GM19035 (cell line): ENCODE results near the gene ULBP2.

ENCODE experiments used
- ATAC-seq: cut with Tn5 transposase; IDR thresholded peaks from one replicate; pipeline ENCODE4 v1.9.1; 2021; ENCODE audit not compliant: unreplicated experiment

ULBP2 gene, protein sequence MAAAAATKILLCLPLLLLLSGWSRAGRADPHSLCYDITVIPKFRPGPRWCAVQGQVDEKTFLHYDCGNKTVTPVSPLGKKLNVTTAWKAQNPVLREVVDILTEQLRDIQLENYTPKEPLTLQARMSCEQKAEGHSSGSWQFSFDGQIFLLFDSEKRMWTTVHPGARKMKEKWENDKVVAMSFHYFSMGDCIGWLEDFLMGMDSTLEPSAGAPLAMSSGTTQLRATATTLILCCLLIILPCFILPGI

DNA sequence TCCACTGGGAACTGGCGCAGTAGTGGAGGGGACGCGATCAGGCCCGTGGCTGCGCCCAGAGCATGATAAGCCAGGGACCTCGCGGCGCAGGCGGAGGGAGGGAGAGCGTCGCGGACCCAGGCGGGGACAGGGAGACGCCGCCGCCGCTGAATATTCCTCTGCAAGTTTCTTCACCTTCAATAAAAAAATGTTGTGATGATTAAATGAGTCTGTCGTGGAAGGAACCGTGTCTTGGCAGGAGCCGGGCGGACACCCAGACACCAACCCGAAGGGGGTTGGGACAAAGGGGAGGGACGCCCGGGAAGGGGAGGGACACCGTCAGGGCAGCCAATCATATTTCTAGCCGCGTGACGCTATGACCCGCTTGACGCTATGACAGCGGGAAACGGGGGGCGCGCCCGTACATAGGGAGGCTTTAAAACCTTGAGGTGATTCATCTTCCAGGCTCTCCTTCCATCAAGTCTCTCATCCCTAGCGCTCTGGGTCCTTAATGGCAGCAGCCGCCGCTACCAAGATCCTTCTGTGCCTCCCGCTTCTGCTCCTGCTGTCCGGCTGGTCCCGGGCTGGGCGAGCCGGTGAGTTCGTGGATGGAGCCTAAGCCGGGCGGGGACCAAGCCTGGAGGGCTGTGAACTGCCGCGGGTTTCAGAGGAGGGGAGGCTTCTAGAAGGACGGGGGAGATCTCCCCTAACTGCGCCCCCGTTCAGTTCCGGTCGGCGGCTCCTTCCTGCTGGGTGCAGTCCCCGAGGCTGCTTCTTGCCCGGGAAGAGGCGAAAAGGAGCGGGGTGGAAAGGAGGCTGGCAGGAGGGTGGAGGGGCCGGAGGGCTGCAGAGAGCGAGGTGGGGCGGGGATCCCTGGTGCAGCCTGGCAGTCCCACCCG is at the start of gene ULBP2:
TSS of gene ULBP2 (plus strand) at position 432 of the 878 bp plus-strand sequence. CDS start at position 491, 59 bp downstream.
- no peak for ATAC-seq

DNA sequence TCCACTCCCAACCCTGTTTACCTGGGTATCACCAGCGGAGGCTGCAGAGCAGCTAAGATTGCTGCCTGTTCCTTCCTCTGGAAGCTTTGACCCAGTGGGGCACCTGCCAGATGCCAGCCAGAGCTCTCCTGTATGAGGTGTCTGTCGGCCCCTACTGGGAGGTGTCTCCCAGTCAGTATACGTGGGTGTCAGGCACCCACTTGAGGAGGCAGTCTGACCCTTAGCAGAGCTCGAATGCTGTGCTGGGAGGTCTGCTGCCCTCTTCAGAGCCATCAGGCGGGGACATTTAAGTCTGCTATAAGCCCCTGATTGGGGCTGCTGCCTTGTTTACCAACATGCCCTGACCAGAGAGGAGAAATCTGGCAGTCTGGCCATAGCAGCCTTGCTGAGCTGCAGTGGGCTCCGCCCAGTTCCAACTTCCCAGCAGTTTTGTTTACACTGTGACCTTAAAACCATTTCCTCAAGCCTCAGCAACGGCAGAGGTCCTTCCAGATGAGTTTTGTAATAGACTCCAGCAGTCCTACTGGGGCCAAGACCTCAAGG is 46.7 kb upstream of the ULBP2 start:
- ATAC-seq, result no peak

DNA sequence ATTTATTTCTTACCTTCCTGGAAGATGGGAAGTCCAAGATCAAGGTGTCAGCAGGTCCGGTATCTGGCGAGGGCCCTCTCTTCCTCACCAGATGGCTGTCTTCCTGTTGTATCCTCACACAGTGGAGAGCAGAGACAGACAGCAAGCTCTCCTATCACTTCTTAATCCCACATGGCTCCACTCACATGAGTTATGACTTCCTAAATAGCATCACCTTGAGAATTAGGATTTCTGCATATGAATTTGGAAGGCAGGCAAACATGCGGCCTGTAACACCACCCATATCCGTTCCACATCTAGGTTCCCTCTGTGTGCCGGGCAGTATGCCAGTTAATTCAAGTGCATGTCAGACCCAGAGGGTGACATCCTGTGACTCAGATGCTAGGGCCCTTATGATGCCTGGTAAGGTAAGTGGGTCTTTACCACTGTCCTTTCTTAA is 46.0 kb upstream of the ULBP2 start:
- no peak for ATAC-seq

DNA sequence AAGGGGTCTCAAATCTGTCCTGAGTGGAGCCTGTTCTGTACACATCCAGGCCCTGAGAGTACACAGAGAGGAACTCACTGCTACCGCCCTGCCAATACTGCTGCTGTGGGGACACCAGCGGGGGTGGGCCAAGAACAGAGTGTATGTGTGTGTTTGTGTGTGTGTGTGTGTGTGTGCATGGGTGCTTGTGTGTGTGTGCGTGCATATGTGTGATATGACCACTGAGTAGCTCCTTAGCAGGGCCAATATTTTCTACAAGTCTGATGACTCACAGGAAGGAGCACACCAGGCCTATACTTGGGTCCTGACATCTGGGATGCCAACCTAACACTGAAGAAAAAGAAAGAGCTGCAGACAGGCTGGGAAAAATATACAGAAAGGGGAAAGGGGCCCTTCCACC is 45.3 kb upstream of the ULBP2 start:
- ATAC-seq, result no peak

DNA sequence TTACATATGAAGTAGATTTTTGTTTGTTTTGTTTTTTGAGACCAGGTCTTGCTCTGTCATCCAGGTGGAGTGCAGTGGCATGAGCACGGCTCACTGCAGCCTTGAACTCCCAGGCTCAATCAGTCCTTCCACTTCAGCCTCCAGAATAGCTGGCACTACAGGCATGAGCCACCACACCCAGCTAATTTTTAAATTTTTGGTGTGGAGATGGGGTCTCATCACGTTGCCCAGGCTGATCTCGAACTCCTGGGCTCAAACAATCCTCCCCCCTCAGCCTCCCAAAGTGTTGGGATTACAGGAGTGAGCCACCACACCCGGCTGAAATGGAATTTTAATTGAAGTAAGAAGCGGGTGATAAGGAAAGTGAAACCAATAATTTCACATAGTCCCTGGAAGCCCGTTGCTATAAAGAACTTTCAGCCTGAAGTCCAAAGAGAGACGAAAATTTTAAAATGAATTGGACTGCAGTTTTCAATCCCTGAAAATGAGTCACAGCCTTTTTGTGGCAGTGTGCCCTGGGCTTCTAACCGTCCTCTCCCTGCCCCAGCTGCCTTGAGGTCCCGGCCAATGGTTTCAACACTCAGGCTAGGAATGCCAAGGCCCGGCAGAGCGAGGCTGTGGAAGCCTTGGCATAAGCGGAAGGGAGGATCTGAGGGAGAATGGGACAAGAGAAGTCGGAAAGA is 44.7 kb upstream of the ULBP2 start:
- no peak for ATAC-seq

DNA sequence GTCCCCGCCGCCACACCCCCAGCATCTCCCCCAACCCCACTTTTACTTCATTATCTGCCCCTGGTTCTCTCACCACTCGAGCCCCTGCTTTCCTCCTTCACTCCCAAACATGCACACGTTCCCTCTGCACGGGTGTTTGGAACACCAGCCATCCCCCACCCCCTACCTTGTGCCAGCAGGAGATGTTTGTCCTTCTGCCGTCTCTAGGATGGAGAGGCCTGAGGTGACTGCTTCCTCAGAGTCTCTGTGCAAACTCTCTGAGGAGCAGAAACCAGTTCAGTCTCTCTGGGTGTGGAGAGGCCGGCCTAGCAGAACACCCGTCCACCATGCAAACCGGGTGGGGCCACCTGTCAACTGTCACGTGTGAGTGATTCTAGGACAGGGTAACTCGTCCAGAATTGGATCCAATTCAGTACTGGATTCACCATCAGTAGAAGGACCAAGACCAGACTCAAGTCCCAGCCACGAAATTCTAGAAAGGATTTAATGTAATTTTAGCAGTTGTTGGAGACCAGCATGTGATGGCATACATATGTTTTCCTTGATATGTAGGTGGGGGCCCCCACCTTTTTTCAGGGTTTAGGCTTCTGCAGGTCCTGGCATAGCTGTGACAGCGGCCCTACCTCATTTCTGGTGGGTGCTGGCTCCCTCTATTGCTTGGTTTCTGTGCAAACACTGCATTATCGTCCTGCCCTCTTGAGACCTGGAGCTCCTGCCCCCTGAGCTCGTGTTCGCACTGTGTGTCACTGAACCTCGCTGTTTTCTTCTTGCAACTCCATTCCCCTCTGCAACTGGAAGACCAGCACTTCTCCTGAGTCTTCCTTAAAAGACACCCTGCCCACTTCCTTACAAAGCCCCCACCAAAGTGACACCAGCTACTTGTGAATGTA is 43.7 kb upstream of the ULBP2 start, which contains the start of gene RAET1E:
TSS of gene RAET1E (minus strand) at position 259 of the 890 bp plus-strand sequence. CDS start 7,212 bp downstream, outside the sequence.
- ATAC-seq, result no peak

DNA sequence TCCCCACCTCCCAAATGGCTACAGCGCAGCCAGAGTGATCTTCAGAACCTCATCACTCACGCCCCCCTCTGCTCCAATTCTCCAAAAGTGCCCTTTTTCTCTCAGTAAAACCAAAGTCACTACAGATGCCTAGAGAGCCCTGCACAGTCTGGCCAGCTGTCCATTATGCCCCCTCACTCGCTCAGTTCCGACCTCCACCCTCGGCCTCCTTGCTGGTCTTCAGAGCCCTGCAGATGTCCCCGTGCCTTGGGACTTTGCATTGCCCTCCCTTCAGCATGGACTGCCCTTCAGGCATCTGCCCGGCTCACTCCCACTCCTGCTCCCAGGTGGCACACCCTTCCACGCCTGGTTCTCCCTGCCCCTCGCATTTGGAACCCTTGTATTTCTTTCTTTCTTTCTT is 42.8 kb upstream of the ULBP2 start:
- ATAC-seq, result no peak

DNA sequence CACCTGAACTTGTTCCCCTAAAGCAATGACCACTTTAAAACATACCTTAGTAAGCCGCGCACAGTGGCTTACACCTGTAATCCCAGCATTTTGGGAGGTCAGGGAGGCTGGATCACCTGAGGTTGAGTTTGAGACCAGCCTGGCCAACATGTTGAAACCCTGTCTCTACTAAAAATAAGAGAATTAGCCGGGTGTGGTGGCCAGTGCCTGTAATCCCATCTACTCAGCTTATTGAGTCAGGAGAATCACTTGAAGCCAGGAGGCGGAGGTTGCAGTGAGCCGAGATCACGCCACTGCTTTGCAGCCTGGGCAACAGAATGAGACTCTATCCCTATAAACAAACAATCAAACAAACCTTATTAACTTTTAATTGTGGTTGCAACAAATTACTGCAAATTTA is 42.3 kb upstream of the ULBP2 start:
- ATAC-seq, result no peak

DNA sequence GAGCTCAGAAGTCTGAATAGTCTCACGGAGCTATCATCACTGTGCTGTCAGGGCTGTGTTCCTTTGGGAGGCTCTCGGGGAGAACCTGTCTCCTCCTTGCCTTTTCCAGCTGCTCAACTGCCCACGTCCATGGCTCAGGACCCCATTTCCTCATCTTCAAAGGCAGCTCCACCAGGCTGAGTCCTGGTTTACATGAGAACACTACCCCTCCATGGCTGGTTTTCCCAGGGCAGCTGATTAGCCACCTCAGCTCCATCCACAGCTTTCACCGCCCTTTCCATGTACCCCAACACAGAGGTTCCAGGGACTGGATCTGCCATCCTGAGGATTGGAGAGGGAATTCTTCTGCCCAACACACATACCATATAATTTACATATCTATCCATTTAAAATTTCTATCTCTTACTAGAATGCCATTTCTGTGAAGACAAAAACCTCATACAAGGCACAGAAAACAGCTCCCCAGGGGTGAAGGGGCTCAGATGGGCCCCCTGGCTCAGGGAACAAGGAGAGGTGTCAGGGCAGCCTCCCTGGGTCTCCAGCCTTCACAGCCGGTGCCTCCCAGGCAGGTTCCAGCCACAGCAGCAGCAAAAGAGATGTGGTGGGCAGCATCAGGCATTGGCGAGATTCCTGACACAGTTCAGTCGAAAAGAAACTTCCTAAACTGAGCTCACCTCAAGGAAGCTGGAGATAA is 41.7 kb upstream of the ULBP2 start:
- ATAC-seq, result no peak

DNA sequence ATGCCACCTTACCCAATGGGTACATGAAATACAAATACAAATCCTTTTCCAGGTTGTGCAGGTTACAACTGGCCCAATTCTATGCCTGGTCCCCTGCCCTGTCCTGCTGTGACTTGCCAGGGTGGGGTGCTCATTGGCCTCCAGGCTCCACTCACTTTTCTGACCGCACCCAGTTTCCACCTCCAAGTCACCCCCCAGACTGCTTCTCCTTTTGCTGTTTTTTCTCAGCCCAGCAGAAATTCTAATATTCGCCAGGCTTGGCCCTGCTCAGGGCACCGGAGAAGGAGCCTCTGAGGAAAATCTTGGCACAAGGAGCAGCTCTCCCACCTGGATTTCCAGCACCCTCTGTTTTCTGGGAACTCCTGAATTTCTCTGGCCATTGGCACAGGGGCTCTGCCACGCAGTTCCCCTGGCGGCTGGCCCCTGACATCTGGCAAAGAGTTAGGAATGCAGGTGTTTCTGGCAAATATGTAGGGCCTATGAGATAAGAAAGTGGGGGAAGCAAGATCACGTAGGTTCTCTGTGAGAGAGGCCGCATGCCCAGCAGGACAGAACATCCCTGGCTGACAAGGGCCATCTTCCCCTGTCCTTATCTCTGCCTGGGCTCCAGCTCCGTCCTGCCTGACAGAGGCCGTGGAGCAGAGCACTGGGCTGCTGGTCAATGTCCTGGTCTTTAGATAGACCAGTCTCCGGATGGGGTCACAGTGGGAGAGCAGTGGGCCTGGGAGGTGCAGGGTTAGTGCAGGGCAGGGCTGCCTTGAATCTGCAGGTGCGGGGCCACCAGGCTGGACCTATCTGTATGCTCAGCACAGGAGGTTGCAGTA is 41.0 kb upstream of the ULBP2 start:
- no peak for ATAC-seq

DNA sequence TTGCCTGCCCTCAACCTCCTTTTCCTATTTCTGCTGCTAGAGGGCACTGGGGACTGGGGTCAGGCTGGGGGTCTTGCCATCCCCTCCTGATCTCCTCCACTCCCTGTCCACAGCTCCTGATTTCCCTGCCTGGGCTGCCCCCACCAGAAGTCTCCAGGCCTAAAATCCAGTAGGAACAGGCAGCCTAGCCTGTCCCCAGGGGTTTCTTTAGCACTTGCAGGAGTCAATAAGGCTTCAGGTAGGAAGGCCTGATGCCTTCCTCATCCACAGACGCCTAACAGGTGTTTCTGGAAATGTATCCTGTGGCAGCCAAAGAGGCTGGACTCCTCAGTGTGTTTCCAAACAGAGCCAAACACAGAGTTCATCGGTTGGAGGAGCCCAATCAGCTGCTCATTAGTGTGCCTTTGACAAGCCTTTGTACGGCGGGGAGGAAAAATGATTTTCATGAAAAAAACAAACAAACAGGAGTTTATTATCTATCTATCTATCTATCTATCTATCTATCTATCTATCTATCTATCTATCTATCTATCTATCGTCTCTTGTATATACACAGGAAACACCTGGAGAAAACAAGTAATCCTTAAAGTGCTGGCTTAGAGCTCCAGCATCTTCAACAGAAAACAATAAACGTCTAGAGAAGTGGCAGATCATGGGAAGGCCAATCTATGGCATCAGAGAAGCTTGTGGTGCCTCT is 40.2 kb upstream of the ULBP2 start:
- no peak for ATAC-seq

DNA sequence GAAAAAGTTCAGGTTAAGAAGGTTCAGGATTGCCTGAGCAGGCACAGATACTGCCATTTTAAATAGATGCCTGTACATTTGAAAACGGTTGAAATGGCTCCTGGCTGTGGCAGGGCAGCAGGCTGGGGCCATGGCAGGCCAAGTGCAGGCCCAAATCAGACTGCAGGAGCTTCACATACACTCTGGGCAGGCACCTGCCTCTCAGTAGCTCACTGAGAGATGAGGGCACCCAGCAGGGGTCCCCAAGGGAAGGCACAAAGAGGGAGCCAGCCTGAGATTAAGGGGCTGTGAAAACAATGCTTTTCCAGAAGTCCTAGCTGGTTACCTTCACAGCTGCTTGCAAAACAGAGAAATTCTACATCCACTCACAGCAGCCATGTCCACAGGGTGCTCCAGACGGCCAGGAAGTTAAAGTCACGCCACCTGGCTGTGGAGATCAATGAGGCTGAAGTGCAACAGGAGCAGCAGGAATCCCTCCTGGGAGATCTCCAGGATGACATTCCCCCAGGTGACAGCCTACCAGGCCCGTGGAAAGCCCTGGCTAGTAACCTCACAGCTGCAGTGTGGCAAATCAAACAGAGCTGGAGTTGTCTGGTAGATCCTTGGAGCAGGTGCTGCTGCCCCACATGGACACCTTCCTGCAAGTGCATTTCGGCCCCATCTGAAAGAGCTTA is 37.7 kb upstream of the ULBP2 start:
- ATAC-seq, result no peak

DNA sequence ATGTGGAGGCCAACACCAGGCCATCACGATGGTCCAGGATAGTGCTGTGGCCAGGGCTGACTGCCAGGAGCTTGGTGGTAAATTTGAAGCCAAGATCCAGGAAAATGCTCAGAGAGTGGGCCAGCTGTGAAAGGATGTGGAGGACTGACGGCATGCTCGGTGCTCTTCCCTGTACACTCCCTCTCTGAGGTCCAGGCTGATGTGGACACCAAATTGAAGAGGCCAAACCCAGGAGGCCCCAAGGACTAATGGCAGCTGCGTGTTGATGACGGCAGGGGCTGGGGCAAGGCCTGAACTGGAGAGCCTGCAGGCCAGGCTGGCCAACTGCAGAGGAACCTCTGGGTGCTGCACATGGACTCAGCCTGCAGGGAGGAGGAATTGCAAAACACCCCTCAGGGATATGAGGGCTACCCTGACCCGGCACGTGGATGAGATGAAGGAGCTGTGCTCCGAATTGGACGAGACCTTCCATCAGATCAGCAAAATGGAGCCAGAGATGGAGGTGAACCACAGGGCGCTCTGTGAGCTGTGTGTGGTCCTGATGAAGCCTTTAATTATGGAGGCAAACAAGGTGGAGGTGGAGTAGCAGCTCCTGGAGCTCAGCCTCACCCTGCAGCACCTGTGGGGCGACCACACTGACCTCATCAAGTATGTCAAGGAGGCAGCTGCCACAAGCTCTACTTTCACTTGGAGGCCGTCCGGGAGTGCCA is 37.0 kb upstream of the ULBP2 start:
- ATAC-seq, result no peak

DNA sequence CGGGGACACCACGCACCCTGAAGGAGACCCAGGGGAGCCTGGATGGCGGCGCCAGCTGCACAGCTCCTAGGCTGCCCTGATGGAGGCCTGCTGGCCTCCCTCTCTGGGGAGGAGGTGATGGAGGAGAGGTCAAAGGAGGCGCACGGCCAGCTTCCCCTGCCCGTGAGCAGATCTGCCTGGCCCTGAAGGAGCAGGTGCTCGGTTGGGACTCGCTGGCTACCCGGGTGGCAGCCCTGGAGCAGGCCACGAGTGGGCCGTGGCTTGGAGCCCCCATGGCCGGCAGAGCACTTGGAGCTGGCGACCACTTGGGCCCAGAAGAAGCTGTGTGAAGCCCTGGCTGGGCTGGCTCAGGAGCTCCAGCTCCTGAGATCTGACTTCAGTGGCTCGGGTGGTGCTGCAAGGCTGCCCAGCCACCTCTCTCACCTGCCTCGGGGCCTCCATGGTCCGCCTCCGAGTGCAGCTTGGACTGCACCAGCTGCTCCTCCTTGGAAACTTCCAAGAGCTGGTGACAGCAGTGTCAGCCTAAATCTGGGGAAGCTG is 36.4 kb upstream of the ULBP2 start:
- no peak for ATAC-seq

DNA sequence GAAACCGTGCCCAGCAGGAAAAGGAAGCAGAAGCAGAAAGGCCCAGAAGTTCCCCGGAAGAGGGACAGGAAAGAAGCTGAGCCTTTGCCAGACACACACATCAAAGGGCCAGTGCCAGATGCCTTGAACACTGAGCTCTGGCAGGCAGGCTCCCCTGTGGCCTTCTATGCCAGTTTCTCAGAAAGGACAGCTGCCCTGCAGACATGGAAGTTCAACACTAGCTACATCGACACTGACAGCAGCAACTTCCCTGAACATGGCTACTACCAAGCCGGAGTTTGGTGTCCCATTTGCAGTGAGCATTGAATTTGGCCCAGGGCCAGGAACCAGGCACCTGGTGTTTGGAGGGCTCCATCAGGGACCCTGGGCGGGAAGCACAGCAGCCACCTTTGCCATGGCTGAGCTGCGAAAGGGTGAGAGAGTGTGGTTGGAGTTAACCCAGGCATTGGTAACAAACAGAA is 35.9 kb upstream of the ULBP2 start:
- ATAC-seq, result no peak

DNA sequence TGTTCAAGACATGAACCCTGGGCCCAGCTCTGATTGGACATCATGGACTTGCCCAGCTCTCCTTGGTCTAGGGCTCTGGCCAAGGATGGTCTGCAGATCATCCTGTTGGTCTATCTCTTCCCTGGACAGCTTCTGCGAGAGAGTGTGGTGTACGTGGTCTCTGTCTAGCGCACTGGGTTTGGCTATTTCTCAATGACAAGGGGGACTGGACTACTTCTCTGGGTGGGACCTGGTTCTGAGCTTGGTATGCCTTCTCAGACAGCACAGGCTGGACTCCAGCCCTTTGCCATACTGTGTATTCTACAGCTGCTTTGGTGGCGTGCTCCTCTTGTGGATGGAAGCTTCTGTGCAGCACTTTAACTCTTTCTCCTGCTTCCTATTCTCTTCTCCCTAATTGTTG is 35.4 kb upstream of the ULBP2 start:
- ATAC-seq, result no peak

DNA sequence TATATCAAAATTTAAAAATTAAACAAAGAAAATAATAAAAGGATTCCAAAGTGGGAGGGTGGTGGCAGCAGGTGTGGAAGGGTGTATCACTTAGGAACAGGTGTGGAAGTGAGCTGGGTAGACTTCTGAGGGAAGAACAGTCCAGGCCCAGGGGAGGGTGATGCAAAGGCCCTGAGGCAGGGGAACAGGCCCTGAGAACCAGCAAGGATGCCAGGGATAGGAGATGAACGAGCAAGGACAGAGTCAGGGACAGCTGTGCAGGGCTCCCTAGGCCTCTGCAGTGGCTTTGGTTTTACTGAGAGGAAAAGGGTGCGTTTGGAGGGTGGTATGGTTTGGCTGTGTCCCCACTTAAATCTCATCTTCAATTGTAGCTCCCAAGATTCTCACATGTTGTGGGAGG is 34.5 kb upstream of the ULBP2 start:
- no peak for ATAC-seq
